GM19193 (cell line): ENCODE measurements around the gene TACR2.

Source experiments
- POLR2A ChIP-seq: IDR thresholded peaks from 4 replicates; pipeline ENCODE4 v1.6.1; 2011; ENCODE audit not compliant: insufficient read depth, insufficient read length; ENCODE audit errors: extremely low read depth

Gene TACR2

DNA sequence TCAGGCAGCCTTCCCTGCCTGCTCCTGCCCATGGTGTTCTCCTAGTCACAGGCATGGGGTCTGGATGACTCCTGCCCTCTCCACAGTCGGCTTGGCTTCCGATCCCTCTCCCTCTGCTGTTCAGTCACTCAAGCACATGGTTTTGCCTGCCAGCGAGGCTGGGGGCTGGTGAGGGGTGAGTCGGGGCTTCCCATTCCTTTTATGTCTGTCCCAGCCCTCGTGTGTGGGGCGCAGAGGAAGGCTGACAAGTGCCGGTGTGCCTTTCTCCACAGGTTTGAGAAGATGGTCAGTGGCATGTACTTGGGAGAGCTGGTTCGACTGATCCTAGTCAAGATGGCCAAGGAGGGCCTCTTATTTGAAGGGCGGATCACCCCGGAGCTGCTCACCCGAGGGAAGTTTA, 40.1 kb downstream of the TACR2 start:
- TF ChIP-seq POLR2A: no peak

DNA sequence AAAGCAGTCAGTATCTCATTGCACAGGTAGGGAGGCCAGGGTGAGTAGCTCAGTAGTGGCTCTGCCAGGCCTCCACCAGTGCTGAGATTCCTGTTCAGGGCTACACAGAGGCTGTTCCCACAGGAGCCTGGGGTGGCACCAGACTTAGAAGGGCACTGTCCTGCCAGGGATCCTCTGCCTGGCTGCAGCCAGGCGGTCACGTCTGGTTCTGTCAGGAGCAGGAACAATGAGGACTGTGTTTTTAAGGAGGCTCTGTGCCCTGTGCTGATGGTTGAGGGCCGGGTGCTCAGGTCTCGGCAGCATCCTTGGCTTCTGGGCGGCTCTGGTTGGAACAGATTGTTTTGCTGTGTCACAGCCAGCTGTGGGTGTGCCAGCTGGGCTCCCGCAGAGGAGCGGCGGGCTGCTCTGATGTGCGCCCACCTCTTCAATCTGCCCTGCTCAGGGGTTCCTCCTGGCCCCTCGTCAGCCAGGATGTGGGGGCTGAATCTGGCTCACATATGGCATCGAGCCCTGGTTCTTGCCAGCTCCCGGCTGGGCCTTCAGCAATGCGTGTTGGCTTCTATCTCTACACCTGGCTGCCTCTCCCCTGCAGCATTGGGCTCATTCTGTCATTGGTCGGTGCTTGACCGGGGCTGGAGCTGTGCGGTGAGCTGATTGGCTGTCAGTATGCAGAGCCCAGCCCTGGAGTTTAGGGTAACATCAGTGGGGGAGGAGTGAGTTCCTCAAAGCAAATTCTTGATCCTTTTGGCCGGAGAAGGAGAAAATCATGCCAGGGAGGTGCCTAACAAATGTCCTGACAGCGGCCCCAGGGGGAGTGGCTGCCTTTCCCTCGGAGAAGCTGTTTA, 41.2 kb downstream of the TACR2 start:
- TF ChIP-seq POLR2A: no peak

DNA sequence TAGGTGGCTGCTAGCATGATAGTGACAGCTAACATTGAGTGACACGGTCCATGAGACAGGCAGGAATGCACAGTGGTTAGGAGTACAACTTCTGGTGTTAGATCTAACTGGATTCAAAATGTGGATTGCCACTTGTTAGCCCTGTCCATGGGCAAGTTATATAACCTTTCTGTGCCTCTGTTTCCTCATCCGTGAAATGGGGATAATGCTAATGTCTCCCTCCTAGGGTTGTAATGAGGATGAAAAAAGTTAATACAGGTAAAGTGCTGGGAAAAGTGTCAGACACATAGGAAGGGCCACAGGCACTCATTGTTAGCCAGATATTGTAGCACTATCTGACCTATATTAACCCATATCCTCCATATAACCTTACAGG, 41.8 kb downstream of the TACR2 start:
- no peak for TF ChIP-seq POLR2A

DNA sequence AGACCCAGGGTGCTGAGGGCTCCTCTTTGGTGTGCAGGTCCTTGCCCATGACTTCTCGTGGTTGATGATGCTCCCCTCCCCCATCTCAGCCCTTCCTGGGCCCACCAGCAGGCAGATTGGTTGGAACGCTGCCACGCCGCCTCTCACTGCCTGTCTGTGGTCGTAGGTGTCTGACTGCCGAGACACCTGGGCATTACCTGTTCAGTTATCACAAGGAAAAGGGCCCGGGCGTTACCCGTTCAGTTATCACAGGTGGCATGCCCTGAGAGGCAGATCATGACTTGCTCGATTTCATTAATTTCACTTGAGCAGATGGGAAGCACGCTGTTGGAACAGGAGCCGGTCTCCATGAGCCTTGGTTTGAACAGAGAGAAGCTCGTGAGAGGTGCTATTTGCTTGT, 42.5 kb downstream of the TACR2 start:
- no peak for TF ChIP-seq POLR2A

DNA sequence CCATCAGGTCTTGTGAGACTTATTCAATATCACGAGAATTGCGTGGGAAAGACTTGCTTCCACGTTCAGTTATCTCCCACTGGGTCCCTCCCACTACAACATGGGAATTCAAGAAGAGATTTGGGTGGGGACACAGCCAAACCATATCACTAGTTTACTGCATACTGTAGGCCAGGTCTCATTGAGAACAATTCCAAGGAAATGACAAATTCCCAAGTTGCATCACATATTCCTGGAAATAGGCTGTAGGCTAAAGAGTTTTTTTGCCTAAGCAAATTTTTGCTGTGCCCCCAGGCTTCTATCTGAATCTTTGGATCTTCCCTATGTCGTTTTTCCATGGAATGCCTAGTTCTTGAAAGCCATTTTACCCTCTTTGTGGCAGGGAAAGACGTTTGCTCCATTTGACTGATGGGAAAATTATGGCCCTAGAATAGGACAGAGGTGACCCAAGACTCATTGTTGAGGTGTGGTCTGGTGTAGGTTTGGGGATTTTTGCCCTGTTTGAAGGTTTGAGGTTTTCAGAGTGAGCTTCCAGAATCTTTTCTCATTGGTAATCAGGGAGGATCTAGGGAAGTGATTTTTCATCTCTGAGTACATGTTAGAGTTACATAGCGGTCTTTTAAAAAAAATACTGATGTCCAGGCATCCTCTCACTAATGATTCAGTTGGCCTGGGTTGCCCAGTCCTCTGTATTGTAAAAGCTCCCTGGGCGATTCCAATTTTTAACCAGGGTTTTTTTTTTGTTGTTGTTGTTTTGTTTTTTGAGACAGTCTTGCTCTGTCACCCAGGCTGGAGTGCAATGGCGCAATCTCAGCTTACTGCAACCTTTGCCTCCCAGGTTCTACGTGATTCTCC, 44.4 kb downstream of the TACR2 start:
- no peak for TF ChIP-seq POLR2A

DNA sequence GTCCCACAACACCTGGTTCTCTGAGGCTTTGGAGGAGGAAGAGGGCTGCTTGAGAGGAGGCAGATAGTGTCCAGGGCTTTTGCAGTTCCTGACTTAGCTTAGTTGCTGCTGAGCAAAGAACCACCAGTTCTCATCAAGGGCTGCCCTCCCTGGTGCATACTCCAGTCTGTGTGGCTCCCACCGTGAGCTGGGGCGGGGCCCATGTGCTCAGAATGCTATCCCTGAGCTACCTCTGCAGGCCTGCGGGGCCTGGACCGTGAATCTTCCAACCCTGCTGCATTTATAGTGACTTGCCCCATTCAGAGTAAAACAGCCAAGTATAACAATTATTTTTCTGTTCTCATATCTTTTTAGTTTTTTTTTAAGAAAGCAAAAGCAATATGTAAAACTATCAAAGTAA, 49.2 kb downstream of the TACR2 start:
- TF ChIP-seq POLR2A: no peak

DNA sequence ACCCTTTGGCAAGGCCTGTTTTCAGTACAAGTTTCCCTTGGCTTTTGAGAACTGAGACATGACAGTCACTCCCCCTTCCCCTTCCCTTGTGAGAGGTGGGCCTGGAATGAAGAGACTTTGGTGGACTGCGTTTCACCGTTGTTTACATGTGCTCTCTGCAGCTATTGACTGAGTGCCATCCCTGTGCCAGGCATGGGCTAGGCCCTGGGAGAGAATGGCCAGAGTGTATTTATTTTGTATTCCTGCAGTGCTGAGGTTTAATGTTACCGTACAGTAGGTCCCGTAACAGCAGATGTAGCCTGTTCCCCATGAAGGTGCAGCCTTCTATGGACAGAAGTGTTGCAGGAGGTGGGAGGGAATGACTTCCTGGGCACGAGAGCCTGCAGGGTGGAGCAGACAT, 50.0 kb downstream of the TACR2 start:
- TF ChIP-seq POLR2A: no peak

DNA sequence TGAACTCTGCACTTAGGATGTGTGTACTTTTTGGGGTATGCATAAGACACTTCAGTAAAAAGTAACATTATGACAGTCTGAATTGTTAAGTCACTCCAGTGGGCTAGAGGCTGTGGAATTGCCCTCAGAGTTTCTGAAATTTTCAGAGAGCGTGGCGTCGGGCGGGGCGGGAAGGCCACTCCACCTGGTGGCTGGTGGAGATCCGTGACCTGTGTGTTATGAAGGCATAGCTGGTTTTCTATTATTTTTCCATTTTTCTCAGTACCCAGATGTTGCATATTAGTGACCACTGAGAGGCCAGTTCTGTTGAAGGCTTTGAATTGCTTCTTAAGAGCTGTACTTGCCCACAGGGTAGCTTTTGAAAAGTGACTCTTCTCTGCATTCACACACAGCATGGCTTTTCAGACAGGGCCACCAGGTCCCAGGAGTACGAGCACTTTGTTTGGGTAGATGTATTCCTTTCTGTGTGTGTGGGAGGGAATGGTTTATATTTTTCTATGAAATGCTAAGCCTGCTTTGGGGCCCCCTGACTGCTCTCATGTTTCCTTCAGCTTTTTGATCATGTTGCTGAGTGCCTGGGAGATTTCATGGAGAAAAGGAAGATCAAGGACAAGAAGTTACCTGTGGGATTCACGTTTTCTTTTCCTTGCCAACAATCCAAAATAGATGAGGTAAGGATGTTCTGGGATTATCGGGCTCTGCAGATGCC, 52.3 kb downstream of the TACR2 start:
- TF ChIP-seq POLR2A: no peak

DNA sequence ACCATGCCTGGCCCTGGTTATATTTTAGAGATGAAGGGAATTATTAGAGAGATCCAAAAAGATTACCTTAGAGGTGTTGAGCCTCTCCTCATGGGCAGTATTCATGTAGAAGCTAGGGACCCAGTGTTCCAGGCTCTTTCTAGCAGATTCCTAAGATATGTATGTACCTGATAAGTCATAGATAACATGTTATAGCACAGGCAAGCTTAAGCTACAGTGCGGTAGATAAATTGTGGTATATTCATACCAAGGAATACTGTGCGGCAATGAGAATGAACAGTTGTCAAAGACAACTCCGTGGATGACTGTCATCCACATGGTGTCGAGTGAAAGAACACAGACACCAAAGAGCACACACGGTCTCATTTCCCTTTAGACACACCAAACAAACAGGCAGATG, 53.1 kb downstream of the TACR2 start:
- no peak for TF ChIP-seq POLR2A

DNA sequence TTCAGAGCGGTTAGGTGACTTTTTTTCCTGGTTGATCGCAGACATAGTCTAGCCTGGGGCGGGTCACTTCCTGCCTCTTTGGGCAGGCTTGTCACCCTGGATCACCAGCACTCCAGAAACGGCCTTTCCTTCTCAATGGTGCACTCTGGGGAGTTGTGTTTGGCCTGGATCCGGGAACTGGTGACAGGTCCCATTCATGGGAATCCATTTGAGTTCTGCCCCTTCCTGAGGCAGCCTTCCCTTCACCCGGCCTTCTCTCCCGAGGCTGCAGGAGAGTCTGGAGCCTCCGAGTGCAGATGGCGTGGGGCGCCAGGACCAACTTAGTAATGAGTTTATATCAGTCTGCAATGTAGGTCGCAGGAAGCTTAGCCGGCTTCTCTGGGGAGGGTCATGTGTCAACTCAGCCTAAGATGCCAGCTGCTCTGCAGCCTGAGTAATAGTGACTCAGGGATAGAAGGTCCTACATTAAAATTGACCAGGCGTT, 54.2 kb downstream of the TACR2 start:
- TF ChIP-seq POLR2A: no peak

DNA sequence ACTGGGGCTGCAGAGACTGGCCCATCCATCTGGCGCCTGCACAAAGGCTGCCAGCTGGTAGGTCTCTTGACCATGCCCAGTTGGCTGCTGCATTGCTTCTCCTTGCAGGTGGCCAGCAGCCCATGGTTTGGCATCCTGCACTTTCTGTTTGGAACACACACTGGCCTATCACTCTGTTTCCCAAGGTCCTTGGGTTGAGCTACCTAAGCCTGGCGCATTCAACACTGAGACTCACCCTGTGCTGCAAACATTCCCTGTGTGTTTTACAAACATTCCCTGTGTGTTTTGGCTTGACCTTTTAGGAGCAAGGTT, 55.5 kb downstream of the TACR2 start:
- no peak for TF ChIP-seq POLR2A

DNA sequence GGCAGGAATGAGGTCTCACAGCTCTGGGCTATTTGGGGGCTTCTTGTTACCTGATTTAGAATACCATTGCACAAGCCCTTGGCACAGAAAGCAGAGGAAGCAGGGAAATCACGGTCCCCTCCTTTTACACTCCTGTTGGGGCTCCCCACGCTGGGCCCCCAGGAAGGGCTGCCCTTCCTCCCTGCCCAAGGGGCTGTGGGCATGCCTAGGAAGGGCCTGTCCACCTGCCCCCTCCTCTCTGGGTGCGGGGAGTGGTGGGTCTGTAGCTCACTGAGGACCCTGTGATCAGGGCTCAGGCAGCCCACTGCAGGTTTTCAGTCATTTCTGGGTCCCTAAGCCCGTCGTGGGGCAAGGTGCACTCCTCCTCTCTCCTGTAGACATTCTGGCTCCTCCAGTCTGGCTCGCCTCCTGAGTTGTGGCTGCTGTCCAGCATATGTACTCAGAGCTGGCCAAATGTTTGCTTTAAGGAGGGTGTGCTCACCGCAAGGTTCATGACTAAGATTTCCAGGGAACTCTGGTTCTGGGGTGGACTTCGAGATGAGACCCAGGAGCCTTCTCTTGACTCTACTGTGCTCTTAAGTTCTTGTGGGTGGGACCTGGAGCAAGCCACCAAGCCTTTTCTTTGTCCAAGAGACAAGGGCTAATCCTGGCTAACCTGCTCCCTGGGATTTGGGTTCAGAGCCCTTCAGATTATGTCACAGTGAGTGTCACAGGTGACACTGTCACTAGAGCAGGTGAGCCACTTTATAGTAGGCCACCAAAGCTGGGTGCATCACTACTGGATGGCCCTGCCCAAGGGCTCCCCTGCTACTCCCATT, 56.0 kb downstream of the TACR2 start:
- no peak for TF ChIP-seq POLR2A

DNA sequence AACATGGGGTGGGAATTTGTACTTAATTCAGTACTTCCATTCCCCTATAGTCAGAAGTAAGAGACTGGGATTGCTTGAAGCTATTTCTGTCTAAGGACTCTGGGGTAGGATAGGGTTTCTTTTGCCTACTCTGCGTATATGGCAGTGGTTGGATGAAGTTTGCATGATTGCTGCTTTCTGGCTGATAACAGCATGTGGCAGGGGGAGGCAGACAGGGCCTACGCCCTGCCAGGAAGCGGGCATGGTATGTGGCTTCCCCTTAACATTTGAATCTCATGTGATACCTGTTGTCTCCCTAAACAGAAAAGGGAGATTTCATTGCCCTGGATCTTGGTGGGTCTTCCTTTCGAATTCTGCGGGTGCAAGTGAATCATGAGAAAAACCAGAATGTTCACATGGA, 57.1 kb downstream of the TACR2 start:
- no peak for TF ChIP-seq POLR2A

DNA sequence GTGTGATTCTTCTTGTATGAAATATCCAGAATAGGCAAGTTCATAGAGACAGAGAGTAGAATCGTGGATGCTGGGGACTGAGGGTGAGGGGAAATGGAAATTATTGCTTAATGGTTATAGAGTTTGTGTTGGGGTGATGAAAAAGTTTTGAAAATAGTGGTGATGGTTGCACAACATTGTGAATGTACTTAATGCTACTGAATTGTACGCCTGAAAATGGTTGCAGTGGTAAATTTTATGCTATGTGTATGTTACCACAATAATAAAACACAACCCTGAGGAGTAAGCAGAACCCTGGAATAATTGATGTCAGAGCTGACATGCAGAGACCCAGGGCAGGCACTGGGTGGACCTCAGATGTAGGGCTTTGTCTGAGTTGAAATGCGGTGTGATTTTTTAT, 57.6 kb downstream of the TACR2 start:
- TF ChIP-seq POLR2A: no peak
